GM08714 (cell line): ENCODE data around the gene BLOC1S6.

Source experiments
- H3K4me3 ChIP-seq: fragments of 200-500 bp; sonication (Bioruptor generic); 2 replicates; pipeline ENCODE4 v1.5.1; 2014; ENCODE audit warnings: mild to moderate bottlenecking, low read length, inconsistent platforms
- ZNF274 ChIP-seq: IDR thresholded peaks from 2 replicates; pipeline ENCODE4 v1.6.1; 2012; ENCODE audit warnings: mild to moderate bottlenecking, low read depth, low read length

Gene BLOC1S6

DNA sequence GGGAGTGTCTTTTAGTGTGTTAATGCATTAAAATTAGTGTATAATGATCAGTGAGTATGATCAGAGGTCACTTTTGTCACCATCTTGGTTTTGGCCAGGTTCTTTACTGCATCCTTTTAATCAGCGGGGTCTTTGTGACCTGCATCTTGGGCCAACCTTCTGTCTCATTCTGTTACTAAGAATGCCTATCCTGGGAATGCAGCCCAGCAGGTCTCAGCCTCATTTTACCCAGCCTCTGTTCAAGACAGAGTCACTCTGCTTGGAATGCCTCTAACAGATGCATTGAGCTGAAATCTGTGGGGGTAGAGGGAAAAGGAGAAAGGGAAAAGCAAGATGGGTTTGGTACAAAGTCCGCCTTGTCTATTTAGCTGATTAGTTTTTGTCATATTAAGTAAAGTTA is 5.3 kb upstream of the BLOC1S6 start:
- TF ChIP-seq ZNF274: no peak
- no peak overlapping the region for H3K4me3 ChIP-seq

DNA sequence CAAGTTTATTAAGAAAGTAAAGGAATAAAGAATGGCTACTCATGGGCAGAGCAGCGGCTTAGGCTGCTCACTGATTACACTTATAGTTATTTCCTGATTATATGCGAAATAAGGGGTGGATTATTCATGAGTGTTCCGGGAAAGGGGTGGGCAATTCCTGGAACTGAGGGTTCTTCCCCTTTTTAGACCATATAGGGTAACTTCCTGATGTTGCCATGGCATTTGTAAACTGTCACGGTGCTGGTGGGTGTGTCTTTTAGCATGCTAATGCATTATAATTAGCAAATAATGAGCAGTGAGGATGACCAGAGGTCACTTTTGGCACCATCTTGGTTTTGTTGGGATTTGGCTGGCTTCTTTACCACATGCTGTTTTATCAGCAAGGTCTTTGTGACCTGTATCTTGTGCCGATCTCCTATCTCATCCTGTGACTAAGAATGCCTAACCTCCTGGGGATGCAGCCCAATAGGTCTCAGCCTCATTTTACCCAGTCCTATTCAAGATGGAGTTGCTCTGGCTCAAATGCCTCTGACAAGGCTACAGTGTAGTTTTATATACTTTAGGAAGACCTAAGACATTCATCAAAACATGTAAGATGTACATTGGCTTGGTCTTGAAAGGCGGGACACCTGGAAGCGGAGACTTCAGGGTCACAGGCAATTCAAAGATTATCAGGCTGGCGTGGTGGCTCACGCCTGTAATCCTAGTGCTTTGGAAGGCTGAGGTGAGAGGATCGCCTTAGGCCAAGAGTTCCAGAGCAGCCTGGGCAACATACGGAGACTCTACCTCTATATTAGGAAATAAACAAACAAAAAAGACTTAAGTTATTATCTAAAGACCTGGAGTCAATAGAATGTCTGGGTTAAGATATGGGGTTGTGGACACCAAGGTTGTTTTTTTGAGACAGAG is 3.2 kb upstream of the BLOC1S6 start:
- TF ChIP-seq ZNF274: no peak

GRCh38 chr15:45585069-45585791 is 1.9 kb upstream of the BLOC1S6 start:
- H3K4me3 ChIP-seq: no peak overlapping the region

More for the DNA sequence above, 3.2 kb upstream of the BLOC1S6 start:
- no peak overlapping the region for H3K4me3 ChIP-seq

GRCh38 chr15:45586125-45586524 is 1.1 kb upstream of the BLOC1S6 start:
- H3K4me3 ChIP-seq: peak overlapping the region; percentile 100
- TF ChIP-seq ZNF274: no peak

More at GRCh38 chr15:45585069-45585791, 1.9 kb upstream of the BLOC1S6 start:
- TF ChIP-seq ZNF274: no peak

- H3K4me3 ChIP-seq: peak overlapping the region; percentile 100
- TF ChIP-seq ZNF274: no peak
Observed at GRCh38 chr15:45586601-45587094, 531 bp upstream of the BLOC1S6 start.

DNA sequence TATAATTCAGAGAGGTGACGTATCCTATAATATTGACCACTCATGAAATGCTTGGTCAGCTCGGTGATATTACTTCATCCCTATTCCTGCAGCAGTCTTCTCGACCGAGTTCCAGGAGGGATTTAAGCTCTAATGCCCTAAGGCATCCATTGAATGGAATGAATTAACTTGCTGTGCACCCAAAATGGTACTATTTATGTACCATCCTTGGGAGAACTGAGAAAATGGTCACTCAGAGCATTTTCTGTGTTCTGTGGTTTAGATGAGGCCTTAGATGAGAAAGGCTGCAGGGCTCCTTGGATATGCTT is 638 bp downstream of the BLOC1S6 start:
- no peak for TF ChIP-seq ZNF274
- H3K4me3 ChIP-seq: peak overlapping the region; percentile 100

DNA sequence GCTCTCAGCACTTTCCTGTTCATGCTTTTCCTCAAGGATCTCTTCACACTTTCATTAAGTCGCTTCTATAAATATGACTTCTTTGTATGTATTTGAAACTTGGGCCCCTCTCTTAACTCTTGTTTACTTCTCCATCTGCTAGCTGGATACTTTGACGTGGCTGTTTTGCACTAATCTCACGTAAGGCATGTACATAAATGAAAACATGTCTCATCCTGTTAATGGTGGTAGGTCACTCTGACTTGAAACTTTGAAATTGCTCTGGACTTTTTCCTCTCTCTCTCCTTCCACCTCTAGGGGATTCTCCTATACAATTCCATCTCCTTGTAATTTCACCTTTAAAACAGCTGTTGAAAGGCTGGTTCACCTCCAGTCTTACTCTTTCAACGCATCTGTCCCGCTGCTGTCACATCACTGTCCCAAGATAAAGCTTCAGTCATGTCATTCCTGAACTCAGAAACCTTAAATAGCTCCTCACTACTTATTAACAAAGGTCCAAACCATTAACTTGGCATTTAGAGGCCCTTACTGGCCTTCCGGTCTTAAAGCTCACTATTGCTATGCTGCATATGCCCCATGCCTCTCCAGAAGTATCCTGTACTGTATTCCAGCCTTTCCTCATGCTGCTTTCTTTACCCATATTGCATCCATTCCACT is 1.2 kb downstream of the BLOC1S6 start:
- no peak for TF ChIP-seq ZNF274

DNA sequence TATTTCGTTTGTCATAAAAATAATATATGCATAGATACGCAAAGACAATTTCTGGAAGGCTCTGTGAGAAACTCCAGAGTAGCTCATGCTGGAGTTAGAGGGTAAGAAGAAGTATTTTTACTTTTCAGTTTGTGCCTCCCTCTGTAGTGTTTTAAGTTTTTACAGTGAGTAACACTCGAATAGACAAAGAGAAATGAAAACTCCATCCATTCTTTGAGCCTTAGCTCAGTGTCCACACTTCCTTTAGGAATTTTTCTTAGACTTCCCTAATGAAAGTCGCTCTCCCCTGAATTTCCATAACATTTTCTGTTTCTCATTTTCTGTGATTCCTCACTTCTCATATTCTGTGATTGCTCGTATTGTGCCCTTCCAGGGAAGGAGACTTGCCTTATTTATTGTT is 2.1 kb downstream of the BLOC1S6 start:
- H3K4me3 ChIP-seq: no peak overlapping the region; the same call in 1 of the 2 replicates
- no peak for TF ChIP-seq ZNF274

More for the DNA sequence above, 1.2 kb downstream of the BLOC1S6 start:
- H3K4me3 ChIP-seq: peak overlapping the region; percentile 100

GRCh38 chr15:45594319-45594718 is 7.1 kb downstream of the BLOC1S6 start:
- no peak for TF ChIP-seq ZNF274
- H3K4me3 ChIP-seq: no peak overlapping the region

GRCh38 chr15:45594835-45595530 is 7.8 kb downstream of the BLOC1S6 start:
- no peak for TF ChIP-seq ZNF274
- H3K4me3 ChIP-seq: no peak overlapping the region

DNA sequence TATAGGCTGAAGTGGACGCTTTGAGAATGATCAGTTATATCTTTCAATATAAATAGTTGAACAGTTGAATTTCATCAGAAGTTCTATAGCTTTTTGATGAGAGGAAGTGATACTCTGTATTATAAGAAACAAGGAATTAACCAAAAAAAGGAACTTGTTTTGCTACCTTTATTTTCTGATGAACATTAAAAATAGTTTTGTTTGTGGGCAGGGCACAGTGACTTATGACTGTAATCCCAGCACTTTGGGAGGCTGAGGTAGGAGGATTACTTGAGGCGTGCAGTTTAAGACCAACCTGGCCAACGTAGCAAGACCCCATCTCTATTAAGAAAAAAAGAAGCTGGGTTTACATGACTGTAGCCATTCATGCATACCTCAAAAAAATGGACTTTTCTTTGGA is 16.7 kb downstream of the BLOC1S6 start:
- no peak for TF ChIP-seq ZNF274
- H3K4me3 ChIP-seq: no peak overlapping the region

DNA sequence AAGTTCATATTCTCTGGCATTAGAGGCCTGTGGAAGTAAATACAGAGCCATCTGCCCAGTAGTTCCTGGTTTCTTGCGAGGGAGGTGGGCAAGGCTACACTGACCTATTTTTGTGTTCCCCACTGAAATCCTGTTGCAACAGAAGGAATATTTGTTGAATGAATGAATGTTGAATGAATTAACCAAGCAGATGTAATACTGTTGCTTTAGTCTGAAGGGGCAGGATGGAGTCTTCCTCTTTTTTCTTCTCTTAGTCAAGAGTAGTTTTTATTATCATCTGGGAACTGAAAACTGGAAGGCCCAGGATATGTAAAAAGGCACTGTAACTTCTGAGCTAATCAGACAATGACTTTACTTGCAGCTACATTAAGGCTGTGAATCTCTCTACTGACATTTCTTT is 17.1 kb downstream of the BLOC1S6 start:
- H3K4me3 ChIP-seq: no peak overlapping the region
- TF ChIP-seq ZNF274: no peak

GRCh38 chr15:45606413-45606812 is 19.2 kb downstream of the BLOC1S6 start:
- no peak for TF ChIP-seq ZNF274

GRCh38 chr15:45606841-45607240 is 19.7 kb downstream of the BLOC1S6 start:
- H3K4me3 ChIP-seq: no peak overlapping the region
- TF ChIP-seq ZNF274: no peak

More at GRCh38 chr15:45606413-45606812, 19.2 kb downstream of the BLOC1S6 start:
- no peak overlapping the region for H3K4me3 ChIP-seq

DNA sequence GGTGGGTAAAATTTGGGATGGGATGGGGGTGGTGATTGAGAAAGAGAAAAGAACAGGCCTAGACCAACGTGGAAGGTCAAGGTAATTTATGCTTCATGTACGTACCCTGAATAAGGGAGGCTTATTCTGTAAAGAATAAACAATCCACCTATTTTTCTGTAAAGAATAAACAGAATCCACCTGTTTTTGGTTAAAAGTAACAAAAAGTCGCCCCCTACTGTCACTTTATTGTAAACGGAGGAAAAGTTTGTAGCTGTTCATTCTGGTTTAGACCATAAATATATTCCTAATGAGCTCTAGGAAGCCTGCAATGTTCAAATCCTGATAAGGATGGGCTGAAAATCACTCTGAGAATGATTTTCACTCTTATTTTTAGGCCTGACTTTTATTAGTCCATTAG is 24.1 kb downstream of the BLOC1S6 start:
- no peak overlapping the region for H3K4me3 ChIP-seq
- TF ChIP-seq ZNF274: no peak
